ENCODE measurements around the gene UBAP1L.

UBAP1L gene

GRCh38 chr15:65097651-65098263 lies 17.2 kb downstream of the UBAP1L start:
- Histone ChIP-seq H3K9me3 (ENCODE audit: insufficient read depth, low read depth, low read length) (no peaks in the 10 kb centered on the region), H3K4me1 (ENCODE audit: insufficient read depth, low read length, poor library complexity, severe bottlenecking) (no peaks in the 10 kb centered on the region), H3K27me3 (ENCODE audit: insufficient read depth, low read length, poor library complexity, severe bottlenecking) (no peaks in the 10 kb centered on the region), H3K9me2 (replicated peaks; ENCODE audit: low read depth, low read length) (no peaks in the 10 kb centered on the region), H3F3A (ENCODE audit: low read depth) (no peaks in the 10 kb centered on the region), H3K9ac (ENCODE audit: low read depth, low read length, poor library complexity, severe bottlenecking) (no peak overlapping the region), H4K20me1 (ENCODE audit: insufficient read depth, low read length, poor library complexity, severe bottlenecking) (no peaks in the 10 kb centered on the region), H3K4me2 (ENCODE audit: low read depth, low read length, poor library complexity, severe bottlenecking) (no peak overlapping the region), H3K4me3 (ENCODE audit: low read length, poor library complexity, severe bottlenecking) (no peak overlapping the region), H3K79me2 (ENCODE audit: insufficient read depth, low read length) (no peaks in the 10 kb centered on the region), H2AFZ (ENCODE audit: low read length) (no peak overlapping the region), H3K36me3 (ENCODE audit: insufficient read depth, low read length) (no peaks in the 10 kb centered on the region)
- TF ChIP-seq EZH2phosphoT487 (IDR thresholded peaks at IDR 0.05; ENCODE audit: borderline replicate concordance) = no peak
- TF ChIP-seq, protein P1, sequence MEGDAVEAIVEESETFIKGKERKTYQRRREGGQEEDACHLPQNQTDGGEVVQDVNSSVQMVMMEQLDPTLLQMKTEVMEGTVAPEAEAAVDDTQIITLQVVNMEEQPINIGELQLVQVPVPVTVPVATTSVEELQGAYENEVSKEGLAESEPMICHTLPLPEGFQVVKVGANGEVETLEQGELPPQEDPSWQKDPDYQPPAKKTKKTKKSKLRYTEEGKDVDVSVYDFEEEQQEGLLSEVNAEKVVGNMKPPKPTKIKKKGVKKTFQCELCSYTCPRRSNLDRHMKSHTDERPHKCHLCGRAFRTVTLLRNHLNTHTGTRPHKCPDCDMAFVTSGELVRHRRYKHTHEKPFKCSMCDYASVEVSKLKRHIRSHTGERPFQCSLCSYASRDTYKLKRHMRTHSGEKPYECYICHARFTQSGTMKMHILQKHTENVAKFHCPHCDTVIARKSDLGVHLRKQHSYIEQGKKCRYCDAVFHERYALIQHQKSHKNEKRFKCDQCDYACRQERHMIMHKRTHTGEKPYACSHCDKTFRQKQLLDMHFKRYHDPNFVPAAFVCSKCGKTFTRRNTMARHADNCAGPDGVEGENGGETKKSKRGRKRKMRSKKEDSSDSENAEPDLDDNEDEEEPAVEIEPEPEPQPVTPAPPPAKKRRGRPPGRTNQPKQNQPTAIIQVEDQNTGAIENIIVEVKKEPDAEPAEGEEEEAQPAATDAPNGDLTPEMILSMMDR (conservative IDR thresholded peaks at IDR 0.05; ENCODE audit: low read length) = no peak

DNA sequence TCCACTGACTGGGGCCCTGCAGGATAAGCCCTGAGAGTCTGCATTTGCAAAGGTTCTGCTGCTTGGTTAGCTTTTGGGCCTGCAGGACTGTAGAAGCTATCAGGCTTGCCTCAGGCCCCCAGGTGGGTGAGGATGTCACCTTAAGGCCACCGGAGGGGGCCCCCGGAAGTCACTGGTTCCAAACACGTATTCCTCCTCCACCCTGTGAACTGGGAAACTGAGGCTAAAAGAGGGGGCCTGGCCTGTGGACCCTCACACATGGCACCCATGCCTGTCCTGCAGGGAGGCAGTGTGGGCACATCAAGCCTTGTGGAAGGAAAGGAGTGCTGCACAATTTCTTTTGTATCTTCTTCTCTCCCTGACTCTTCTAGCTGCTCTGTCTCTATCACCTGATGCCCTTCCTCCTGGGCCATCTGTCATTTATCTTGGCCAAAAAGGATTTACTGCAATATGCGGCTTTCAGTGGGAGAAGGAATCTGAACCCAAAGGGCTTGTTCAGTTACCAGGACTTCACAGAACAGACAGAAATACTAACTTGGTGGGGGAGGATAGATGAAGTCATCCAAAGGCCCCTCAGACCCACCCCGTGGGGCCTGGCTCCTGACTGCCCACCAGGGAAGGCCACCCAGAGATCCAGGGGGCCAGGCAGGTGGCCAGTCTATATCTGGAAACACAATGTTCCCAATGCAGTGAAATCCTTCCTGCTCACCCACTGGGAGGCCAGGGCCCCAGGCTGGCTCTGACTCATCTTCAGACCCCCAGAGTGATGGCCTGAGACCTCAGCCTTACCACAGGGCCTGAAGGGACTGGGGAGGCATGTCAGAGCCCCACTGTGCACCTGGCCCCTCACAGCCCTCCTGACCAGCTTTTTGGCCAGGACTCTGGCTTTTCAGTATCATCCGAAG lies 18.3 kb downstream of the UBAP1L start:
- H3K27me3 ChIP-seq (ENCODE audit: insufficient read depth, low read length, poor library complexity, severe bottlenecking) = no peaks in the 10 kb centered on the region
- no peaks in the 10 kb centered on the region for H3K4me1 ChIP-seq (ENCODE audit: insufficient read depth, low read length, poor library complexity, severe bottlenecking)
- no peak overlapping the region for H2AFZ ChIP-seq (ENCODE audit: low read length)
- H3K79me2 ChIP-seq (ENCODE audit: insufficient read depth, low read length) = no peaks in the 10 kb centered on the region
- no peaks in the 10 kb centered on the region for H4K20me1 ChIP-seq (ENCODE audit: insufficient read depth, low read length, poor library complexity, severe bottlenecking)
- no peak for TF ChIP-seq EZH2phosphoT487 (IDR thresholded peaks at IDR 0.05; ENCODE audit: borderline replicate concordance)
- TF ChIP-seq, protein P1 (conservative IDR thresholded peaks at IDR 0.05; ENCODE audit: low read length) = no peak
- no peaks in the 10 kb centered on the region for H3F3A ChIP-seq (ENCODE audit: low read depth)
- no peaks in the 10 kb centered on the region for H3K9me2 ChIP-seq (replicated peaks; ENCODE audit: low read depth, low read length)
- no peak overlapping the region for H3K9ac ChIP-seq (ENCODE audit: low read depth, low read length, poor library complexity, severe bottlenecking)
- no peaks in the 10 kb centered on the region for H3K9me3 ChIP-seq (ENCODE audit: insufficient read depth, low read depth, low read length)
- no peak overlapping the region for H3K4me2 ChIP-seq (ENCODE audit: low read depth, low read length, poor library complexity, severe bottlenecking)
- H3K4me3 ChIP-seq (ENCODE audit: low read length, poor library complexity, severe bottlenecking) = no peak overlapping the region
- H3K36me3 ChIP-seq (ENCODE audit: insufficient read depth, low read length) = no peaks in the 10 kb centered on the region

- no peaks in the 10 kb centered on the region for H3K4me1 ChIP-seq (ENCODE audit: insufficient read depth, low read length, poor library complexity, severe bottlenecking)
- H3F3A ChIP-seq (ENCODE audit: low read depth) = no peaks in the 10 kb centered on the region
- H2AFZ ChIP-seq (ENCODE audit: low read length) = no peak overlapping the region
- no peaks in the 10 kb centered on the region for H3K27me3 ChIP-seq (ENCODE audit: insufficient read depth, low read length, poor library complexity, severe bottlenecking)
- TF ChIP-seq EZH2phosphoT487 (IDR thresholded peaks at IDR 0.05; ENCODE audit: borderline replicate concordance) = no peak
- TF ChIP-seq, protein P1 (conservative IDR thresholded peaks at IDR 0.05; ENCODE audit: low read length) = no peak
- H3K36me3 ChIP-seq (ENCODE audit: insufficient read depth, low read length) = no peaks in the 10 kb centered on the region
- H3K9me2 ChIP-seq (replicated peaks; ENCODE audit: low read depth, low read length) = no peaks in the 10 kb centered on the region
- H3K9ac ChIP-seq (ENCODE audit: low read depth, low read length, poor library complexity, severe bottlenecking) = no peak overlapping the region
- H3K4me3 ChIP-seq (ENCODE audit: low read length, poor library complexity, severe bottlenecking) = no peak overlapping the region
- H3K9me3 ChIP-seq (ENCODE audit: insufficient read depth, low read depth, low read length) = no peaks in the 10 kb centered on the region
- H3K79me2 ChIP-seq (ENCODE audit: insufficient read depth, low read length) = no peaks in the 10 kb centered on the region
- no peaks in the 10 kb centered on the region for H4K20me1 ChIP-seq (ENCODE audit: insufficient read depth, low read length, poor library complexity, severe bottlenecking)
- no peak overlapping the region for H3K4me2 ChIP-seq (ENCODE audit: low read depth, low read length, poor library complexity, severe bottlenecking)
Measured at GRCh38 chr15:65095747-65096104, 19.3 kb downstream of the UBAP1L start.
